HG02885 (cell line): ENCODE data around the gene CHEK2.
A peak's percentile ranks its signal among the peaks of the same experiment; 100 is the strongest.
"Not testable (repeated sequence)": the region's sequence is repeated elsewhere in the genome, so short reads cannot be mapped to it uniquely, and the experiment has no call there.

Experiments used
- ATAC-seq: cut with Tn5 transposase; IDR thresholded peaks from one replicate; pipeline ENCODE4 v1.9.1; 2021; ENCODE audit warnings: mild to moderate bottlenecking; ENCODE audit not compliant: unreplicated experiment, poor library complexity

CHEK2 gene

GRCh38 chr22:28741785-28742561 lies at the start of gene CHEK2, which contains the start of gene HSCB:
CHEK2 (minus strand) TSS chr22:28741820; CDS start chr22:28734721, 7,099 bp downstream.
HSCB (plus strand) TSS chr22:28742039; CDS start chr22:28742096, 57 bp downstream.
- ATAC-seq, result peak; percentile 94

- no peak for ATAC-seq
Observed at GRCh38 chr22:28791124-28791523, 49.5 kb upstream of the CHEK2 start.

GRCh38 chr22:28788601-28789000 lies 47.0 kb upstream of the CHEK2 start:
- no peak for ATAC-seq

- ATAC-seq, result no peak
Observed at GRCh38 chr22:28783786-28784671, 42.4 kb upstream of the CHEK2 start.

- ATAC-seq, result no peak
Observed at GRCh38 chr22:28780296-28780695, 38.7 kb upstream of the CHEK2 start.

GRCh38 chr22:28779833-28780232 lies 38.2 kb upstream of the CHEK2 start:
- no peak for ATAC-seq

GRCh38 chr22:28774378-28774777 lies 32.8 kb upstream of the CHEK2 start:
- no peak for ATAC-seq

- ATAC-seq, result peak; percentile 22
Observed at GRCh38 chr22:28773461-28773867, 31.8 kb upstream of the CHEK2 start.

GRCh38 chr22:28772633-28773460 lies 31.2 kb upstream of the CHEK2 start, which contains the start of gene CCDC117:
CCDC117 (plus strand) TSS chr22:28772695; CDS start chr22:28772850, 155 bp downstream.
- ATAC-seq, result peak; percentile 89

- no peak for ATAC-seq
Observed at GRCh38 chr22:28771195-28771791, 29.7 kb upstream of the CHEK2 start.

GRCh38 chr22:28769394-28770085 lies 27.9 kb upstream of the CHEK2 start:
- no peak for ATAC-seq

- no peak for ATAC-seq
Observed at GRCh38 chr22:28768701-28769393, 27.2 kb upstream of the CHEK2 start.

GRCh38 chr22:28766628-28767027 lies 25.0 kb upstream of the CHEK2 start:
- no peak for ATAC-seq

GRCh38 chr22:28762000-28762399 lies 20.4 kb upstream of the CHEK2 start:
- not testable (repeated sequence) for ATAC-seq

GRCh38 chr22:28761449-28761755 lies 19.8 kb upstream of the CHEK2 start:
- ATAC-seq, result no peak

- no peak for ATAC-seq
Observed at GRCh38 chr22:28759861-28760560, 18.4 kb upstream of the CHEK2 start.

GRCh38 chr22:28754512-28754911 lies 12.9 kb upstream of the CHEK2 start:
- ATAC-seq, result not testable (repeated sequence)

GRCh38 chr22:28750471-28750881 lies 8.9 kb upstream of the CHEK2 start:
- no peak for ATAC-seq
